SK-N-SH treated with all-trans-retinoic acid at 6 μM for 48 hours (cell line): Measurements from ENCODE around the gene TSHZ2.

ENCODE experiments used
- ARNTL ChIP-seq: fragments of 450-650 bp; formaldehyde crosslinking; IDR thresholded peaks from 2 replicates; pipeline ENCODE4 v1.5.0; 2020; ENCODE audit warnings: low read depth, mild to moderate bottlenecking, moderate library complexity, borderline replicate concordance
- CSDC2 ChIP-seq: fragments of 250-450 bp; sonication (Bioruptor Pico); IDR thresholded peaks from 2 replicates; pipeline ENCODE4 v1.5.0; 2020; ENCODE audit warnings: mild to moderate bottlenecking, moderate library complexity
- ESRRG ChIP-seq: fragments of 250-450 bp; sonication (Bioruptor Pico); IDR thresholded peaks from 2 replicates; pipeline ENCODE4 v1.6.1; 2021; ENCODE audit warnings: mild to moderate bottlenecking
- ISL1 ChIP-seq: fragments of 250-450 bp; sonication (Bioruptor Pico); IDR thresholded peaks from 2 replicates; pipeline ENCODE4 v2.1.2; 2022; ENCODE audit warnings: mild to moderate bottlenecking, moderate library complexity
- OSR1 ChIP-seq: fragments of 250-450 bp; sonication (Bioruptor Pico); IDR thresholded peaks from 2 replicates; pipeline ENCODE4 v1.8.0; 2022; ENCODE audit warnings: moderate library complexity, mild to moderate bottlenecking, inconsistent platforms
- PPARA ChIP-seq: fragments of 250-450 bp; sonication (Bioruptor Pico); IDR thresholded peaks from 2 replicates; pipeline ENCODE4 v1.5.0; 2020; ENCODE audit warnings: mild to moderate bottlenecking, borderline replicate concordance
- RARB ChIP-seq: fragments of 250-450 bp; sonication (Bioruptor Pico); IDR thresholded peaks from 2 replicates; pipeline ENCODE4 v1.8.0; 2021; ENCODE audit warnings: mild to moderate bottlenecking, moderate library complexity
- SNAI2 ChIP-seq: fragments of 250-450 bp; sonication (Bioruptor Pico); IDR thresholded peaks from 2 replicates; pipeline ENCODE4 v1.5.0; 2020; ENCODE audit warnings: mild to moderate bottlenecking, moderate library complexity
- ZC3H10 ChIP-seq: fragments of 250-450 bp; sonication (Bioruptor Pico); IDR thresholded peaks from 2 replicates; pipeline ENCODE4 v1.5.1; 2021; ENCODE audit warnings: mild to moderate bottlenecking, moderate library complexity
- ZFP3 ChIP-seq: fragments of 250-450 bp; sonication (Bioruptor Pico); IDR thresholded peaks from 2 replicates; pipeline ENCODE4 v1.5.0; 2020; ENCODE audit warnings: mild to moderate bottlenecking, moderate library complexity
- TF ChIP-seq, protein P1 (sequence below): fragments of 250-450 bp; sonication (Bioruptor Pico); IDR thresholded peaks from 2 replicates; pipeline ENCODE4 v1.5.1; 2020; ENCODE audit warnings: low read depth, mild to moderate bottlenecking, moderate library complexity
- TF ChIP-seq, protein P2 (sequence below): fragments of 250-450 bp; sonication (Bioruptor Pico); IDR thresholded peaks from 2 replicates; pipeline ENCODE4 v1.5.0; 2020; ENCODE audit warnings: mild to moderate bottlenecking, moderate library complexity
- TF ChIP-seq, protein P3 (sequence below): fragments of 250-450 bp; sonication (Bioruptor Pico); IDR thresholded peaks from 2 replicates; pipeline ENCODE4 v1.8.0; 2021; ENCODE audit warnings: low read depth, mild to moderate bottlenecking, moderate library complexity, borderline replicate concordance
- TF ChIP-seq, protein P4 (sequence below): fragments of 250-450 bp; sonication (Bioruptor Pico); IDR thresholded peaks from 2 replicates; pipeline ENCODE4 v1.8.0; 2020; ENCODE audit warnings: mild to moderate bottlenecking, moderate library complexity, borderline replicate concordance

DNA sequence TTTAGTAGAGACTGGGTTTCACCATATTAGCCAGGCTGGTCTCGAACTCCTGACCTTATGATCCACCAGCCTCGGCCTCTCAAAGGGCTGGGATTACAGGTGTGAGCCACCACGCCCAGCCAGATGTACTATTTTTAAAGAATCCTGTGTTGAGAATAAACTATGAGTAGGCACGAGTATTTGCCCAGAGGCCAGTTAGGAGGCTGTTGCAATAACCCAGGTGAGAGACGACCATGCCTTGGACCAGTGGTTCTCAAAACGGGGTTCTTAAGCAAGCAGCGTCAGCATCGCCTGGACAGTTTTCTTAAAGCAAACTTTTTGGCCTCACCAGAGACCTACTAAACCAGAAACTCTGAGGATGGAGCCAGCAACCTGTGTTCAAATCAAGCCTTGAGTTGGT lies 362.7 kb downstream of the TSHZ2 start:
- TF ChIP-seq, protein P1, sequence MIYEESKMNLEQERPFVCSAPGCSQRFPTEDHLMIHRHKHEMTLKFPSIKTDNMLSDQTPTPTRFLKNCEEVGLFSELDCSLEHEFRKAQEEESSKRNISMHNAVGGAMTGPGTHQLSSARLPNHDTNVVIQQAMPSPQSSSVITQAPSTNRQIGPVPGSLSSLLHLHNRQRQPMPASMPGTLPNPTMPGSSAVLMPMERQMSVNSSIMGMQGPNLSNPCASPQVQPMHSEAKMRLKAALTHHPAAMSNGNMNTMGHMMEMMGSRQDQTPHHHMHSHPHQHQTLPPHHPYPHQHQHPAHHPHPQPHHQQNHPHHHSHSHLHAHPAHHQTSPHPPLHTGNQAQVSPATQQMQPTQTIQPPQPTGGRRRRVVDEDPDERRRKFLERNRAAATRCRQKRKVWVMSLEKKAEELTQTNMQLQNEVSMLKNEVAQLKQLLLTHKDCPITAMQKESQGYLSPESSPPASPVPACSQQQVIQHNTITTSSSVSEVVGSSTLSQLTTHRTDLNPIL, result no peak
- TF ChIP-seq ZC3H10 (CRISPR knock-in tag) (no peak), ZFP3 (CRISPR knock-in tag) (no peak), OSR1 (no peak), ISL1 (CRISPR knock-in tag) (no peak), ESRRG (no peak), SNAI2 (CRISPR knock-in tag) (no peak), CSDC2 (no peak), PPARA (CRISPR knock-in tag) (no peak), RARB (CRISPR knock-in tag) (no peak), ARNTL (CRISPR knock-in tag) (no peak)
- TF ChIP-seq, protein P2, sequence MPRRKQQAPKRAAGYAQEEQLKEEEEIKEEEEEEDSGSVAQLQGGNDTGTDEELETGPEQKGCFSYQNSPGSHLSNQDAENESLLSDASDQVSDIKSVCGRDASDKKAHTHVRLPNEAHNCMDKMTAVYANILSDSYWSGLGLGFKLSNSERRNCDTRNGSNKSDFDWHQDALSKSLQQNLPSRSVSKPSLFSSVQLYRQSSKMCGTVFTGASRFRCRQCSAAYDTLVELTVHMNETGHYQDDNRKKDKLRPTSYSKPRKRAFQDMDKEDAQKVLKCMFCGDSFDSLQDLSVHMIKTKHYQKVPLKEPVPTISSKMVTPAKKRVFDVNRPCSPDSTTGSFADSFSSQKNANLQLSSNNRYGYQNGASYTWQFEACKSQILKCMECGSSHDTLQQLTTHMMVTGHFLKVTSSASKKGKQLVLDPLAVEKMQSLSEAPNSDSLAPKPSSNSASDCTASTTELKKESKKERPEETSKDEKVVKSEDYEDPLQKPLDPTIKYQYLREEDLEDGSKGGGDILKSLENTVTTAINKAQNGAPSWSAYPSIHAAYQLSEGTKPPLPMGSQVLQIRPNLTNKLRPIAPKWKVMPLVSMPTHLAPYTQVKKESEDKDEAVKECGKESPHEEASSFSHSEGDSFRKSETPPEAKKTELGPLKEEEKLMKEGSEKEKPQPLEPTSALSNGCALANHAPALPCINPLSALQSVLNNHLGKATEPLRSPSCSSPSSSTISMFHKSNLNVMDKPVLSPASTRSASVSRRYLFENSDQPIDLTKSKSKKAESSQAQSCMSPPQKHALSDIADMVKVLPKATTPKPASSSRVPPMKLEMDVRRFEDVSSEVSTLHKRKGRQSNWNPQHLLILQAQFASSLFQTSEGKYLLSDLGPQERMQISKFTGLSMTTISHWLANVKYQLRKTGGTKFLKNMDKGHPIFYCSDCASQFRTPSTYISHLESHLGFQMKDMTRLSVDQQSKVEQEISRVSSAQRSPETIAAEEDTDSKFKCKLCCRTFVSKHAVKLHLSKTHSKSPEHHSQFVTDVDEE, result no peak
- TF ChIP-seq, protein P3, sequence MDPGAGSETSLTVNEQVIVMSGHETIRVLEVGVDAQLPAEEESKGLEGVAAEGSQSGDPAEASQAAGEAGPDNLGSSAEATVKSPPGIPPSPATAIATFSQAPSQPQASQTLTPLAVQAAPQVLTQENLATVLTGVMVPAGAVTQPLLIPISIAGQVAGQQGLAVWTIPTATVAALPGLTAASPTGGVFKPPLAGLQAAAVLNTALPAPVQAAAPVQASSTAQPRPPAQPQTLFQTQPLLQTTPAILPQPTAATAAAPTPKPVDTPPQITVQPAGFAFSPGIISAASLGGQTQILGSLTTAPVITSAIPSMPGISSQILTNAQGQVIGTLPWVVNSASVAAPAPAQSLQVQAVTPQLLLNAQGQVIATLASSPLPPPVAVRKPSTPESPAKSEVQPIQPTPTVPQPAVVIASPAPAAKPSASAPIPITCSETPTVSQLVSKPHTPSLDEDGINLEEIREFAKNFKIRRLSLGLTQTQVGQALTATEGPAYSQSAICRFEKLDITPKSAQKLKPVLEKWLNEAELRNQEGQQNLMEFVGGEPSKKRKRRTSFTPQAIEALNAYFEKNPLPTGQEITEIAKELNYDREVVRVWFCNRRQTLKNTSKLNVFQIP, result no peak
- TF ChIP-seq, protein P4, sequence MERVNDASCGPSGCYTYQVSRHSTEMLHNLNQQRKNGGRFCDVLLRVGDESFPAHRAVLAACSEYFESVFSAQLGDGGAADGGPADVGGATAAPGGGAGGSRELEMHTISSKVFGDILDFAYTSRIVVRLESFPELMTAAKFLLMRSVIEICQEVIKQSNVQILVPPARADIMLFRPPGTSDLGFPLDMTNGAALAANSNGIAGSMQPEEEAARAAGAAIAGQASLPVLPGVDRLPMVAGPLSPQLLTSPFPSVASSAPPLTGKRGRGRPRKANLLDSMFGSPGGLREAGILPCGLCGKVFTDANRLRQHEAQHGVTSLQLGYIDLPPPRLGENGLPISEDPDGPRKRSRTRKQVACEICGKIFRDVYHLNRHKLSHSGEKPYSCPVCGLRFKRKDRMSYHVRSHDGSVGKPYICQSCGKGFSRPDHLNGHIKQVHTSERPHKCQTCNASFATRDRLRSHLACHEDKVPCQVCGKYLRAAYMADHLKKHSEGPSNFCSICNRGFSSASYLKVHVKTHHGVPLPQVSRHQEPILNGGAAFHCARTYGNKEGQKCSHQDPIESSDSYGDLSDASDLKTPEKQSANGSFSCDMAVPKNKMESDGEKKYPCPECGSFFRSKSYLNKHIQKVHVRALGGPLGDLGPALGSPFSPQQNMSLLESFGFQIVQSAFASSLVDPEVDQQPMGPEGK (CRISPR knock-in tag), result no peak
